A673 (cell line): ENCODE results near the gene CT47A7.

Experiments used
- EZH2 ChIP-seq: fragments of 200-600 bp; sonication (generic); IDR thresholded peaks from 2 replicates; pipeline ENCODE4 v1.6.1; 2017; ENCODE audit warnings: borderline replicate concordance, low read depth, mild to moderate bottlenecking, mixed read lengths, antibody characterized with exemption, low read length; ENCODE audit not compliant: poor library complexity, severe bottlenecking
- TF ChIP-seq, protein P1 (sequence below): fragments of 300-800, 200-600 bp; sonication (generic); conservative IDR thresholded peaks from 2 replicates; pipeline ENCODE4 v1.5.1; 2017; ENCODE audit warnings: low read depth, mild to moderate bottlenecking, antibody characterized with exemption, low read length, moderate library complexity, mixed read lengths

DNA sequence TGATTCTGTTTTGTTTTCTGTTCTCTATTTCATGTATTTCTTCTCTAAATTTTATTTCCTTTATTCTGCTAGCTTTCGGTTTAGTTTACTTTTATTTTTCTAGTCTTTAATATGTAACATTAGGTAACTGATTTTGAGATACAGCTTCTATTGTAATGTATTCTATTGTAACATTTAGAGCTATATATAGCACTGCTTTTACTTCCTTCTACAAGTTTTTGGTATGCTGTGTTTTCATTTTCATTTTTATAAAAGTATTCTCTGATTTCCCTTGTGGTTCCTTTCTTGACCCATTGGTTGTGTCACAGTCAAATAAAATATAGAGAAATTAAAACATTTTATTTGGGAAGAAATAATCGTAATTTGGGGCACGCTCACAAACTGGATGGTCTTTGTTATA is 43.0 kb upstream of the CT47A7 start:
- TF ChIP-seq, protein P1, sequence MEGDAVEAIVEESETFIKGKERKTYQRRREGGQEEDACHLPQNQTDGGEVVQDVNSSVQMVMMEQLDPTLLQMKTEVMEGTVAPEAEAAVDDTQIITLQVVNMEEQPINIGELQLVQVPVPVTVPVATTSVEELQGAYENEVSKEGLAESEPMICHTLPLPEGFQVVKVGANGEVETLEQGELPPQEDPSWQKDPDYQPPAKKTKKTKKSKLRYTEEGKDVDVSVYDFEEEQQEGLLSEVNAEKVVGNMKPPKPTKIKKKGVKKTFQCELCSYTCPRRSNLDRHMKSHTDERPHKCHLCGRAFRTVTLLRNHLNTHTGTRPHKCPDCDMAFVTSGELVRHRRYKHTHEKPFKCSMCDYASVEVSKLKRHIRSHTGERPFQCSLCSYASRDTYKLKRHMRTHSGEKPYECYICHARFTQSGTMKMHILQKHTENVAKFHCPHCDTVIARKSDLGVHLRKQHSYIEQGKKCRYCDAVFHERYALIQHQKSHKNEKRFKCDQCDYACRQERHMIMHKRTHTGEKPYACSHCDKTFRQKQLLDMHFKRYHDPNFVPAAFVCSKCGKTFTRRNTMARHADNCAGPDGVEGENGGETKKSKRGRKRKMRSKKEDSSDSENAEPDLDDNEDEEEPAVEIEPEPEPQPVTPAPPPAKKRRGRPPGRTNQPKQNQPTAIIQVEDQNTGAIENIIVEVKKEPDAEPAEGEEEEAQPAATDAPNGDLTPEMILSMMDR: no peak
- TF ChIP-seq EZH2: no peak
